Fibroblast of lung (primary cell): Measurements from ENCODE around the gene OR14K1.

ENCODE experiments used
- CTCF ChIP-seq, 2 donors: IDR thresholded peaks in 1 of 2; conservative IDR thresholded peaks in 1 of 2; 1 replicate in 1 of 2; 2 replicates in 1 of 2; pipeline ENCODE4 v1.5.1; 2011 to 2012; ENCODE audit warnings: low read length in 2 of 2, control low read depth in 1 of 2, inconsistent platforms in 1 of 2, low read depth in 1 of 2, mild to moderate bottlenecking in 1 of 2
- EZH2 ChIP-seq: IDR thresholded peaks from 2 replicates; pipeline ENCODE4 v1.5.1; 2012; ENCODE audit warnings: low read length, control low read depth, mild to moderate bottlenecking; ENCODE audit errors: missing control alignments

- no peak for TF ChIP-seq EZH2
- TF ChIP-seq CTCF (conservative IDR thresholded peaks at IDR 0.05 in 1 of 2, IDR thresholded peaks at IDR 0.05 in 1 of 2; ENCODE audit: low read depth in 1 of 2, low read length in 2 of 2), result no peak
Measured at GRCh38 chr1:247741756-247742155, 3.3 kb downstream of the OR14K1 start.
